Putamen (tissue), 1 donor: Measurements from ENCODE around the gene ATP2A3.

Experiments
- DNase-seq: peaks from one replicate; pipeline ENCODE4 v3.0.0-alpha.2; 2016; ENCODE audit warnings: low spot score

ATP2A3 gene

GRCh38 chr17:3911271-3912053 lies 52.8 kb downstream of the ATP2A3 start:
- DNase-seq, result no peak

GRCh38 chr17:3910420-3911270 lies 53.6 kb downstream of the ATP2A3 start:
- DNase-seq, result no peak

GRCh38 chr17:3909257-3909656 lies 55.0 kb downstream of the ATP2A3 start:
- DNase-seq, result no peak

- no peak for DNase-seq
Measured at GRCh38 chr17:3907483-3908216, 56.6 kb downstream of the ATP2A3 start.

GRCh38 chr17:3906881-3907280 lies 57.4 kb downstream of the ATP2A3 start:
- DNase-seq, result no peak

GRCh38 chr17:3905017-3905520 lies 59.2 kb downstream of the ATP2A3 start:
- DNase-seq, result no peak

GRCh38 chr17:3904501-3904900 lies 59.7 kb downstream of the ATP2A3 start:
- no peak for DNase-seq

- no peak for DNase-seq
Measured at GRCh38 chr17:3903881-3904290, 60.4 kb downstream of the ATP2A3 start.

GRCh38 chr17:3903051-3903825 lies 61.0 kb downstream of the ATP2A3 start:
- no peak for DNase-seq

GRCh38 chr17:3900646-3901045 lies 63.6 kb downstream of the ATP2A3 start:
- DNase-seq, result no peak

- no peak for DNase-seq
Measured at GRCh38 chr17:3897731-3898130, 66.5 kb downstream of the ATP2A3 start.

GRCh38 chr17:3896968-3897235 lies 67.3 kb downstream of the ATP2A3 start:
- DNase-seq, result no peak

GRCh38 chr17:3896108-3896967 lies 67.9 kb downstream of the ATP2A3 start:
- no peak for DNase-seq

GRCh38 chr17:3895354-3895753 lies 68.9 kb downstream of the ATP2A3 start:
- no peak for DNase-seq

GRCh38 chr17:3894911-3895343 lies 69.3 kb downstream of the ATP2A3 start:
- DNase-seq, result no peak

GRCh38 chr17:3894188-3894587 lies 70.0 kb downstream of the ATP2A3 start:
- DNase-seq, result no peak

GRCh38 chr17:3893720-3894116 lies 70.5 kb downstream of the ATP2A3 start:
- DNase-seq, result no peak

- peak; percentile 83 for DNase-seq
Measured at GRCh38 chr17:3893003-3893719, 71.1 kb downstream of the ATP2A3 start, which contains the start of gene CAMKK1. CAMKK1 (minus strand) TSS chr17:3893053; CDS start chr17:3885687, 7,366 bp downstream.

GRCh38 chr17:3892095-3892998 lies 71.9 kb downstream of the ATP2A3 start:
- peak; percentile 56 for DNase-seq
